Nephron (organoid): ENCODE results near the gene ZNF205.

ENCODE experiments used
- H3K27ac Mint-ChIP-seq, 3 experiments: 2 replicates each; pipeline ENCODE4 v1.8.0; 2020; ENCODE audit warnings: mixed read lengths in 3 of 3, mild to moderate bottlenecking in 2 of 3, moderate library complexity in 1 of 3
- H3K27me3 Mint-ChIP-seq: 2 replicates; pipeline ENCODE4 v1.8.0; 2021; ENCODE audit warnings: low read depth, mild to moderate bottlenecking, moderate library complexity, mixed read lengths
- H3K36me3 Mint-ChIP-seq: 2 replicates; pipeline ENCODE4 v1.8.0; 2020; ENCODE audit warnings: low read depth, mixed read lengths
- H3K4me1 Mint-ChIP-seq: 2 replicates; pipeline ENCODE4 v1.8.0; 2020; ENCODE audit warnings: mixed read lengths
- H3K4me3 Mint-ChIP-seq, 3 experiments: 2 replicates each; pipeline ENCODE4 v1.8.0; 2020; ENCODE audit warnings: mild to moderate bottlenecking in 3 of 3, mixed read lengths in 3 of 3, moderate library complexity in 2 of 3
- H3K9me3 Mint-ChIP-seq: 2 replicates; pipeline ENCODE4 v1.8.0; 2020; ENCODE audit warnings: mixed read lengths
- TF ChIP-seq, protein P1 (sequence below), 3 experiments: fragments of 200-600 bp; sonication (generic); IDR thresholded peaks; one replicate each; pipeline ENCODE4 v1.5.0; 2021; ENCODE audit warnings: antibody characterized with exemption in 3 of 3; ENCODE audit not compliant: unreplicated experiment in 3 of 3

The ZNF205 gene

DNA sequence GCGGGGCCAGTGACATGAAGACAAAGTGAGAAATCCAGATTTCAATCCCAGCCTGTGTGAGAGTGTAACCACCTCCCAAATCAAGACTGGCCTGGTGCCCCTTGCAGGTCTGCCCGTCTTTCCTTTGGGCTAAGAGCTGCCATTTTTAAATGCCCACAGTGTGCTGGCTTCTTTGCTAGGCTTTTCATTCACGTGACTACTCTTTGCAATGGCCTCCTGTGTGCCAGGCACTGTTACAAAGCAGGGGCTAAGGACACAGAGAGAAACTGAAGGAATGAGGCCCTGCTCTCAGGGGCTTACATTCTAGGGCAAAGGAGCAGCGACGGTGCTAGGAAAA lies 13.0 kb upstream of the ZNF205 start:
- Mint-ChIP-seq H3K36me3 (no peaks in the 10 kb centered on the region), H3K27ac (no peak overlapping the region)

DNA sequence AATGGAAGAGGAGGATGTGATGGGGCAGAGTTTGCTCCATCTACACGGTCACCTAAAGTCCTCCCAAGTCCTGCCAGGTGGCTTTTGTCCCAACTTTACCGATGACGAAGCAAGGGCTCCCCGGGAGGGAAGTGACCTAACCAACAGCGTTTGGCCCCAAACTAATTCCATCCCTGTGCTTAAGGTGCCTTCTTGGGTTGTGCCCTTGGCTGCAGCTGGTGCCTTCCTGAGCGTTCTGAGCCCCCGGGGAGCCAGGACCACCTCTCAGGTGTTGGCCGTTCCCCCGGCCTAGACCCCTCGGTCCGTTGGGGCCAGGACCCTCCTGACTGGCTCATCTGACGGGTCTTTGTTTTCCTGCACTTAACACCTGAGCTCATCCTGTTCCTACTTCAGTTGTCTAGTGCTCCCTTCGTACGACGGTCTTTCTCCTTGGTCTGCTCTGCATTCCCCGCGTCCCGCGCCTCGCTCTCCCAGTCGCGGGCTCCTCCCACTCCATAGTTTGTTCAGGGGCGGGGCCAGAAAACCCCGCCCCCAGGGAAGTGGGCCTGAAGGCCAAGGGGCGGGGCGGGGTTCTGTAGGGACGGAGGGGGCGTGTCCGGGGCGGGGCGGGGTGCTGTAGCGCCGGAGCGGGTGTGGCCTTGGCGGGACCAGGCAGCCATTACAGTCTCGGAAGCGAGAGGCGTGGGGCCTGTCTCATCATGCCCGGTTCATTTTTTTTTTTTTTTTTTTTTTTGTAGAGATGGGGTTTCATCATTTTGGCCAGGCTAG lies 12.5 kb upstream of the ZNF205 start:
- Mint-ChIP-seq H3K27ac (peak overlapping the region in 1 of 3 experiments; percentile 20), H3K27me3 (peaks cover 44% of the 10 kb centered on the region), H3K9me3 (no peaks in the 10 kb centered on the region), H3K4me3 (peak overlapping the region; percentile 77 to 80 (median 77)), H3K36me3 (no peaks in the 10 kb centered on the region), H3K4me1 (peaks cover 23% of the 10 kb centered on the region)
- TF ChIP-seq, protein P1, sequence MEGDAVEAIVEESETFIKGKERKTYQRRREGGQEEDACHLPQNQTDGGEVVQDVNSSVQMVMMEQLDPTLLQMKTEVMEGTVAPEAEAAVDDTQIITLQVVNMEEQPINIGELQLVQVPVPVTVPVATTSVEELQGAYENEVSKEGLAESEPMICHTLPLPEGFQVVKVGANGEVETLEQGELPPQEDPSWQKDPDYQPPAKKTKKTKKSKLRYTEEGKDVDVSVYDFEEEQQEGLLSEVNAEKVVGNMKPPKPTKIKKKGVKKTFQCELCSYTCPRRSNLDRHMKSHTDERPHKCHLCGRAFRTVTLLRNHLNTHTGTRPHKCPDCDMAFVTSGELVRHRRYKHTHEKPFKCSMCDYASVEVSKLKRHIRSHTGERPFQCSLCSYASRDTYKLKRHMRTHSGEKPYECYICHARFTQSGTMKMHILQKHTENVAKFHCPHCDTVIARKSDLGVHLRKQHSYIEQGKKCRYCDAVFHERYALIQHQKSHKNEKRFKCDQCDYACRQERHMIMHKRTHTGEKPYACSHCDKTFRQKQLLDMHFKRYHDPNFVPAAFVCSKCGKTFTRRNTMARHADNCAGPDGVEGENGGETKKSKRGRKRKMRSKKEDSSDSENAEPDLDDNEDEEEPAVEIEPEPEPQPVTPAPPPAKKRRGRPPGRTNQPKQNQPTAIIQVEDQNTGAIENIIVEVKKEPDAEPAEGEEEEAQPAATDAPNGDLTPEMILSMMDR (IDR thresholded peaks at IDR 0.05; ENCODE audit: unreplicated experiment in 3 of 3), result no peak

More for the DNA sequence above, 13.0 kb upstream of the ZNF205 start:
- Mint-ChIP-seq H3K4me1 (peaks cover 23% of the 10 kb centered on the region), H3K9me3 (no peaks in the 10 kb centered on the region), H3K4me3 (no peak overlapping the region), H3K27me3 (peaks cover 40% of the 10 kb centered on the region)
- TF ChIP-seq, protein P1 (IDR thresholded peaks at IDR 0.05; ENCODE audit: unreplicated experiment in 3 of 3), result no peak

DNA sequence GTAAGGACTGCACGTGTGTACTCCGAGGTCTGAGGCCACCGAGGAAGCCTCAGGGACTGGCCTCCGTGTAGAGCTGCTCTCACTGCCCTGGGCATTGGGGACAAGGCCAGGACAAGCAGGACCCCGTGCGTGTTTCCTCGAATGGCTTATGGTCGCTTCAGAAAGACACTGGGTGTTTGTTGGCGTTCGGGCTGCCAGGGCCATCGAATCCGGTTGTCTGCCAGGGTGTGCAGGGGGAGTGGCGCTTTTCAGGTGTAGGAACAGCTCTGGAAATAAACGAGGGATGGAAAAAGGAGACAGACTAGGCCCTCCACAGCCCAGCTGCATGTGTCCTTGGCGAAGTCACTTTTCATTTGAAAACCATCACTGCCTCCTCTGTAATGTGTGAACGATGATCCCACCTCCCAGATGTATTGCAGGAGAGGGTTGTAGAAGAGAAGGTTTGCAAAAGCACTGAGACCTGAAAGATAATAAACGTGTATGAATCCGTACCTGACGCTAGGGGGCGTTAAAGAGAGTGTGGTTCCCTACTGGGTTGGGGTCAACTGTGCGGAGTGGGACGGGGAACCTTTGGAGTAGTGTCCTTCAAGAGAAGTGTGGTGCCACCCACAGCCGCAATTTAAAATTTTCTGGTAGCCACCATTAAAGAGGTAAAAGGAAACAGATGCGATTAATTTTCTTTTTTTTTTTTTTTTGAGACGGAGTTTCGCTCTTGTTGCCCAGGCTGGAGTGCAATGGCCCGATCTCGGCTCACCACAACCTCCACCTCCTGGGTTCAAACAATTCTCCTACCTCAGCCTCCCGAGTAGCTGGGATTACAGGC lies 11.2 kb upstream of the ZNF205 start:
- no peaks in the 10 kb centered on the region for H3K9me3 Mint-ChIP-seq
- H3K27me3 Mint-ChIP-seq, result peaks cover 44% of the 10 kb centered on the region
- no peaks in the 10 kb centered on the region for H3K36me3 Mint-ChIP-seq
- peak overlapping the region in 1 of 3 experiments; percentile 50 for H3K27ac Mint-ChIP-seq
- TF ChIP-seq, protein P1 (IDR thresholded peaks at IDR 0.05; ENCODE audit: unreplicated experiment in 3 of 3), result peak; percentile 43 to 52 (median 51)
- H3K4me3 Mint-ChIP-seq, result peak overlapping the region in 1 of 3 experiments; percentile 63
- H3K4me1 Mint-ChIP-seq, result peaks cover 29% of the 10 kb centered on the region

DNA sequence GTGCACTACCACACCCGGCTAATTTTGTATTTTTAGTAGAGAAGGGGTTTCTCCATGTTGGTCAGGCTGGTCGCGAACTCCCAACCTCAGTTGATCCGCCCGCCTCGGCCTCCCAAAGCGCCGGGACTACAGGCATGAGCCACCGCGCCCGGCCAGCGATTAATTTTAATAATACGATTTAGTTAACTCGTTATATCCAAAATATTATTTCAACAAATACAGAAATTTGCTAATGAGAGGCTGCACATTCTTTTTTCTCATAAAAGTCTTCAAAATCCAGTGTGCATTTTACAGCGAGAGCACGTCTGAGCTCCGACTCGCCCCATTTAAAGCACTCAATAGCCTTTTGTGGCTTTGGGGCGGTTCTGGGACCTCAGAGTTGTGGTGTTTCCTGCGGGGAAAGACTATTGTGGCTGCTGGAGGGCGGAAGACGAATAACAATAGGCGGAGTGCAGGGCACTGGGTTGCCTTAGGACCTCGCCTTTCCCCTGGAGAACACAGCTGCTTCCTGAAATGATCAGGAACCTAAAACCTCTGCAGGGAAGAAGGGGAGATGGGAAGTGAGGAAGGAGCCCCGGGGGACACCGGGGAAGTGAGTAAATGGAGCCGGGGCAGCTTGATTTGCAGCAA lies 10.4 kb upstream of the ZNF205 start:
- H3K36me3 Mint-ChIP-seq, result no peaks in the 10 kb centered on the region
- peak overlapping the region in 2 of 3 experiments; percentile 57 to 70 for H3K27ac Mint-ChIP-seq
- H3K9me3 Mint-ChIP-seq, result no peaks in the 10 kb centered on the region
- H3K4me1 Mint-ChIP-seq, result peaks cover 29% of the 10 kb centered on the region
- H3K27me3 Mint-ChIP-seq, result peaks cover 44% of the 10 kb centered on the region
- H3K4me3 Mint-ChIP-seq, result peak overlapping the region in 2 of 3 experiments; percentile 12 to 42
- TF ChIP-seq, protein P1 (IDR thresholded peaks at IDR 0.05; ENCODE audit: unreplicated experiment in 3 of 3), result no peak

DNA sequence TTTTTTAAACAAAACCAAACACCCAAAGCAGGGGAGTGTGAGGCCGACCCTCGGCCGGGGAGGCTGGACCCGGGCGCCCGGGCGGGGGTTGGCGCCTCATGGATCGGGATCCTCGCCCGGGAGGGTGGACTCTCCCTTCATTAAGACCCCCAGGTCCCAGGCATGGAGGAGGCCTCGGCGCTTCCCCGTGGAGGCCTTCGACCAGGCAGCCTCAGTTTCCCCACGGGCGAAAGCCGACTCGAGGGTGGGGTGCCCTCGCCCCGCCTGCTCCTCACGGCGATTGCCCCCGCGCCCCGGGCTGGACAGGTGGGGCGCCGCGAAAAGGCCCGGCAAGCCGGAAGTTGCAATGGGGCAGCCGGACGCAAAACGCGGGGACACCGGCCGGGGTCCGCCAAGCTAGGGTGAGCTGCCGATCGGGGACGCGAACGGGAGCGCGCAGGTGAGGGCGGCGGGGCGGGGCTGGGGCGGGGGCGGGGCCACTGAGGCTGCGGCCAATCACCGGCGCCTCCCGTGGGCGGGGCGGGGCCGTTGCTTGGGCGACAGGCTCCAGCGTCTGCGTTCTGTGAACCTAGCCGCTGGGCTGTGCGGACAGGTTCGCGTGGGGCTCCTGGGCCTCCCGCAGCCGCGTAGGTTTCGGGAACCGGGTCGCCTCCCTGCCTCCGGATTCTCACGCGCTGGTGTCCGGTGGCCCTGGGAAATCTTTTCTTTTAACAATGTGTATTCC lies 6.0 kb upstream of the ZNF205 start:
- Mint-ChIP-seq H3K27ac (peak overlapping the region; percentile 73 to 89 (median 89)), H3K27me3 (peaks cover 15% of the 10 kb centered on the region)
- TF ChIP-seq, protein P1 (IDR thresholded peaks at IDR 0.05; ENCODE audit: unreplicated experiment in 3 of 3), result no peak

More for the DNA sequence above, 6.0 kb upstream of the ZNF205 start:
- Mint-ChIP-seq H3K36me3 (no peaks in the 10 kb centered on the region), H3K4me1 (peaks cover 16% of the 10 kb centered on the region), H3K4me3 (peak overlapping the region; percentile 81 to 86 (median 83)), H3K9me3 (no peaks in the 10 kb centered on the region)
